ENCODE results near the gene KIF18B.

GRCh38 chr17:44908761-44909326 is 38.7 kb downstream of the KIF18B start:
- no peak for TF ChIP-seq CTCF (IDR thresholded peaks at IDR 0.05)
- no peak for TF ChIP-seq ATF3 (CRISPR knock-in tag; conservative IDR thresholded peaks at IDR 0.05)
- no peak for TF ChIP-seq ZBTB43 (CRISPR knock-in tag; IDR thresholded peaks at IDR 0.05)
- TF ChIP-seq USF1 (CRISPR knock-in tag; IDR thresholded peaks at IDR 0.05), result no peak
- no peak for TF ChIP-seq MLX (CRISPR knock-in tag; IDR thresholded peaks at IDR 0.05)
- TF ChIP-seq JUN (CRISPR knock-in tag; IDR thresholded peaks at IDR 0.05), result no peak
- TF ChIP-seq ZNF121 (CRISPR knock-in tag; IDR thresholded peaks at IDR 0.05), result no peak
- no peak for TF ChIP-seq SOX15 (CRISPR knock-in tag; IDR thresholded peaks at IDR 0.05)
- no peak for TF ChIP-seq ZNF219 (CRISPR knock-in tag; IDR thresholded peaks at IDR 0.05; ENCODE audit: borderline replicate concordance)
- no peak for TF ChIP-seq ZNF281 (CRISPR knock-in tag; IDR thresholded peaks at IDR 0.05)
- no peak for TF ChIP-seq USF2 (CRISPR knock-in tag; IDR thresholded peaks at IDR 0.05)
- no peak for TF ChIP-seq FOXP1 (CRISPR knock-in tag; IDR thresholded peaks at IDR 0.05; ENCODE audit: borderline replicate concordance)
- TF ChIP-seq HMGXB4 (CRISPR knock-in tag; IDR thresholded peaks at IDR 0.05), result no peak
- TF ChIP-seq MYBL2 (CRISPR knock-in tag; IDR thresholded peaks at IDR 0.05), result no peak
